ENCODE data around the gene ZNF839. TPM values are rescaled to one million over a fixed set of nuclear protein-coding genes. Genes with fewer than 3 reads are reported as not detected.
A peak's percentile ranks its signal among the peaks of the same experiment; 100 is the strongest.

ZNF839 gene
- total RNA-seq, 6 experiments from 2014 or later, result 3.6 to 8.7 (median 5.9) TPM

GRCh38 chr14:102333390-102333789 lies 13.8 kb downstream of the ZNF839 start:
- Histone ChIP-seq H3K36me3 (peaks cover 0 to 7% (median under 1%) of the 10 kb centered on the region in 4 donors), H3K27me3 (no peaks in the 10 kb centered on the region), H3K27ac (no peak overlapping the region), H3K4me3 (no peak overlapping the region), H3K9me3 (no peaks in the 10 kb centered on the region), H3K4me1 (no peaks in the 10 kb centered on the region)
- ATAC-seq, result no peak
- DNase-seq, result no peak
- WGBS (ENCODE audit: insufficient coverage, low coverage, low lambda C conversion rate, missing lambda C conversion rate), result 77% methylated on average over 7 of the region's 7 CpGs
- TF ChIP-seq POLR2A (IDR thresholded peaks at IDR 0.05) (no peak), CTCF (IDR thresholded peaks at IDR 0.05) (no peak)
- intact Hi-C loops (cut with DNase I), result no loop called here

GRCh38 chr14:102333795-102334705 lies 14.5 kb downstream of the ZNF839 start:
- Histone ChIP-seq H3K4me3 (no peak overlapping the region), H3K4me1 (no peaks in the 10 kb centered on the region), H3K27ac (no peak overlapping the region), H3K9me3 (no peaks in the 10 kb centered on the region), H3K27me3 (no peaks in the 10 kb centered on the region), H3K36me3 (peaks cover 0 to 11% (median under 1%) of the 10 kb centered on the region in 4 donors)
- TF ChIP-seq CTCF (IDR thresholded peaks at IDR 0.05), result no peak
- no peak for TF ChIP-seq POLR2A (IDR thresholded peaks at IDR 0.05)
- ATAC-seq (no peak), DNase-seq (no peak)
- WGBS (ENCODE audit: insufficient coverage, low coverage, low lambda C conversion rate, missing lambda C conversion rate), result 90% methylated on average over 8 of the region's 13 CpGs
- intact Hi-C loops (cut with DNase I), result no loop called here

GRCh38 chr14:102335163-102335562 lies 15.6 kb downstream of the ZNF839 start:
- no peaks in the 10 kb centered on the region for H3K9me3 ChIP-seq
- no peak for DNase-seq
- H3K27me3 ChIP-seq, result no peaks in the 10 kb centered on the region
- intact Hi-C loops (cut with DNase I), result no loop called here
- no peaks in the 10 kb centered on the region for H3K4me1 ChIP-seq
- no peak overlapping the region for H3K27ac ChIP-seq
- H3K4me3 ChIP-seq, result no peak overlapping the region
- peak in 1 of 4 donors; percentile 12 for ATAC-seq
- WGBS (ENCODE audit: insufficient coverage, low coverage, low lambda C conversion rate, missing lambda C conversion rate), result 89% methylated on average over 1 of the region's 7 CpGs
- peaks cover 0 to 14% (median 3%) of the 10 kb centered on the region in 4 donors for H3K36me3 ChIP-seq
- TF ChIP-seq POLR2A (IDR thresholded peaks at IDR 0.05) (no peak), CTCF (IDR thresholded peaks at IDR 0.05) (no peak)

- no peaks in the 10 kb centered on the region for H3K27me3 ChIP-seq
- H3K4me1 ChIP-seq, result no peaks in the 10 kb centered on the region
- 96% methylated on average over 5 of the region's 9 CpGs for WGBS (ENCODE audit: insufficient coverage, low coverage, low lambda C conversion rate, missing lambda C conversion rate)
- H3K9me3 ChIP-seq, result no peaks in the 10 kb centered on the region
- H3K4me3 ChIP-seq, result no peak overlapping the region
- peaks cover 0 to 18% (median 3%) of the 10 kb centered on the region in 4 donors for H3K36me3 ChIP-seq
- intact Hi-C loops (cut with DNase I), result no loop called here
- ATAC-seq, result no peak
- TF ChIP-seq POLR2A (IDR thresholded peaks at IDR 0.05), result no peak
- DNase-seq, result no peak
- no peak overlapping the region for H3K27ac ChIP-seq
These were observed 19.2 kb downstream of the ZNF839 start for GRCh38 chr14:102338724-102339123.

- Histone ChIP-seq H3K4me1 (no peaks in the 10 kb centered on the region), H3K4me3 (no peak overlapping the region), H3K27ac (no peak overlapping the region), H3K9me3 (no peaks in the 10 kb centered on the region), H3K36me3 (peaks cover 0 to 27% (median 9%) of the 10 kb centered on the region in 4 donors), H3K27me3 (no peaks in the 10 kb centered on the region)
- intact Hi-C loops (cut with DNase I), result no loop called here
- TF ChIP-seq CTCF (IDR thresholded peaks at IDR 0.05) (no peak), POLR2A (IDR thresholded peaks at IDR 0.05) (no peak)
- no CpG with 5 or more reads among the region's 8 CpGs for WGBS (ENCODE audit: insufficient coverage, low coverage, low lambda C conversion rate, missing lambda C conversion rate)
- ATAC-seq, result peak in 1 of 4 donors; percentile 6
- DNase-seq, result no peak
These were observed 22.0 kb downstream of the ZNF839 start for GRCh38 chr14:102341566-102341965.
